ENCODE results near the gene PPME1. TPM values are rescaled to one million over a fixed set of nuclear protein-coding genes. Genes with fewer than 3 reads are reported as not detected.

PPME1 gene
- total RNA-seq, 2 experiments from 2014 or later, result 13.7 to 16.3 TPM

GRCh38 chr11:74204701-74205100 lies 33.6 kb downstream of the PPME1 start:
- TF ChIP-seq CTCF (IDR thresholded peaks at IDR 0.05), result no peak
- Mint-ChIP-seq H3K27me3 (no peaks in the 10 kb centered on the region), H3K9me3 (no peaks in the 10 kb centered on the region), H3K36me3 (ENCODE audit: low read depth) (peaks cover 62% of the 10 kb centered on the region), H3K4me3 (no peak overlapping the region), H3K27ac (no peak overlapping the region), H3K4me1 (ENCODE audit: low read depth) (no peaks in the 10 kb centered on the region)
- ATAC-seq (ENCODE audit: poor library complexity), result no peak
- ChIA-PET POLR2A (no interaction called here), CTCF (no interaction called here)
- no peaks in the 10 kb centered on the region for H3K27me3 ChIP-seq (ENCODE audit: control insufficient read depth in 1 of 2, insufficient read depth in 2 of 2, low read length in 2 of 2)
- no peaks in the 10 kb centered on the region for H3K4me1 ChIP-seq (ENCODE audit: insufficient read depth, low read length)
- H3K36me3 ChIP-seq (ENCODE audit: insufficient read depth, low read length), result peaks cover 28% of the 10 kb centered on the region
- DNase-seq, result no peak
- no peak overlapping the region for H3K4me3 ChIP-seq (ENCODE audit: low read length)
- no peak overlapping the region for H3K27ac ChIP-seq (ENCODE audit: low read depth in 1 of 2, low read length in 2 of 2)
- no peaks in the 10 kb centered on the region for H3K9me3 ChIP-seq (ENCODE audit: control insufficient read depth in 1 of 2, insufficient read depth in 1 of 2, low read length in 2 of 2)
- intact Hi-C loops (cut with DNase I, micrococcal nuclease), result no loop called here

GRCh38 chr11:74205181-74205580 lies 34.1 kb downstream of the PPME1 start:
- ChIA-PET CTCF (no interaction called here), POLR2A (no interaction called here)
- H3K27ac Mint-ChIP-seq, result no peak overlapping the region
- ATAC-seq (ENCODE audit: poor library complexity) (no peak), DNase-seq (no peak)
- intact Hi-C loops (cut with DNase I, micrococcal nuclease), result no loop called here
- peaks cover 29% of the 10 kb centered on the region for H3K36me3 ChIP-seq (ENCODE audit: insufficient read depth, low read length)
- no peaks in the 10 kb centered on the region for H3K27me3 Mint-ChIP-seq
- H3K4me3 ChIP-seq (ENCODE audit: low read length), result no peak overlapping the region
- no peaks in the 10 kb centered on the region for H3K27me3 ChIP-seq (ENCODE audit: control insufficient read depth in 1 of 2, insufficient read depth in 2 of 2, low read length in 2 of 2)
- no peaks in the 10 kb centered on the region for H3K9me3 ChIP-seq (ENCODE audit: control insufficient read depth in 1 of 2, insufficient read depth in 1 of 2, low read length in 2 of 2)
- no peak for TF ChIP-seq CTCF (IDR thresholded peaks at IDR 0.05)
- H3K4me1 ChIP-seq (ENCODE audit: insufficient read depth, low read length), result no peaks in the 10 kb centered on the region
- H3K9me3 Mint-ChIP-seq, result no peaks in the 10 kb centered on the region
- H3K27ac ChIP-seq (ENCODE audit: low read depth in 1 of 2, low read length in 2 of 2), result no peak overlapping the region
- no peaks in the 10 kb centered on the region for H3K4me1 Mint-ChIP-seq (ENCODE audit: low read depth)
- no peak overlapping the region for H3K4me3 Mint-ChIP-seq
- peaks cover 67% of the 10 kb centered on the region for H3K36me3 Mint-ChIP-seq (ENCODE audit: low read depth)

DNA sequence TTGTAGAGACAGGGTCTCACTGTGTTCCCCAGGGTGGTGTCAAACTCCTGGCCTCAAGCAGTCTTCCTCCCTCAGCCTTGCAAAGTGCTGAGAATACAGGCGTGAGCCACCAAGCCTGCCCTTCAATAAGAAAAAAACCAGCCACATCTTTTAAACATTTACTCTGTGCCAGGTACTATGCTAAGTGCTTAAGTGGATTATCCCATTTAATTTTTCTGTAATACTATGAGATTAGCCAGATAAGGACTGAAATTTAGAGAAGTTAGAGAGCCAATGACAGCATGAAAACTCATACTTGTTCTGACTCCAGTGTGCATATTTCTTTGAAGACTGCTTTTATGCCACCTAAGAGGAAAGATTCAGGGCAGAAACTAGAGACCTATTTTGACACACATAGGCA lies 35.7 kb downstream of the PPME1 start:
- ChIA-PET CTCF (no interaction called here), POLR2A (no interaction called here)
- Mint-ChIP-seq H3K4me1 (ENCODE audit: low read depth) (no peaks in the 10 kb centered on the region), H3K9me3 (no peaks in the 10 kb centered on the region), H3K4me3 (no peak overlapping the region), H3K27me3 (no peaks in the 10 kb centered on the region), H3K36me3 (ENCODE audit: low read depth) (peaks cover 76% of the 10 kb centered on the region), H3K27ac (no peak overlapping the region)
- intact Hi-C loops (cut with DNase I, micrococcal nuclease), result no loop called here
- TF ChIP-seq CTCF (IDR thresholded peaks at IDR 0.05), result no peak
- Histone ChIP-seq H3K9me3 (ENCODE audit: control insufficient read depth in 1 of 2, insufficient read depth in 1 of 2, low read length in 2 of 2) (no peaks in the 10 kb centered on the region), H3K4me1 (ENCODE audit: insufficient read depth, low read length) (no peaks in the 10 kb centered on the region), H3K27me3 (ENCODE audit: control insufficient read depth in 1 of 2, insufficient read depth in 2 of 2, low read length in 2 of 2) (no peaks in the 10 kb centered on the region), H3K36me3 (ENCODE audit: insufficient read depth, low read length) (peaks cover 29% of the 10 kb centered on the region), H3K27ac (ENCODE audit: low read depth in 1 of 2, low read length in 2 of 2) (no peak overlapping the region), H3K4me3 (ENCODE audit: low read length) (no peak overlapping the region)
- no peak for ATAC-seq (ENCODE audit: poor library complexity)
- DNase-seq, result no peak

All from CD4-positive, alpha-beta T cell (primary cell).